GM23248 (cell line): Measurements from ENCODE around the gene KCNT1. TPM values are rescaled to one million over a fixed set of nuclear protein-coding genes. Genes with fewer than 3 reads are reported as not detected.

ENCODE experiments used
- DNase-seq: peaks from one replicate; pipeline ENCODE4 v3.0.0-alpha.2; 2015
- H2AFZ ChIP-seq: fragments of 200-600 bp; sonication (generic); 2 replicates; pipeline ENCODE4 v1.6.1; 2016; ENCODE audit warnings: antibody characterized with exemption
- H3F3A ChIP-seq: fragments of 200-600 bp; sonication (generic); 2 replicates; pipeline ENCODE4 v1.6.1; 2016; ENCODE audit warnings: mild to moderate bottlenecking, antibody characterized with exemption, mixed run types; ENCODE audit not compliant: insufficient read depth
- H3K27ac ChIP-seq: fragments of 200-600 bp; sonication (generic); 2 replicates; pipeline ENCODE4 v1.5.1; 2016; ENCODE audit warnings: mild to moderate bottlenecking
- H3K27me3 ChIP-seq: fragments of 200-600 bp; sonication (generic); replicated peaks from 2 replicates; pipeline ENCODE4 v1.6.1; 2016; ENCODE audit warnings: mild to moderate bottlenecking; ENCODE audit not compliant: insufficient read depth
- H3K36me3 ChIP-seq: fragments of 200-600 bp; sonication (generic); 2 replicates; pipeline ENCODE4 v1.6.1; 2016; ENCODE audit warnings: low read depth, mild to moderate bottlenecking
- H3K4me1 ChIP-seq: fragments of 200-600 bp; sonication (generic); 2 replicates; pipeline ENCODE4 v1.6.1; 2016; ENCODE audit warnings: mild to moderate bottlenecking; ENCODE audit not compliant: insufficient read depth
- H3K4me2 ChIP-seq: fragments of 200-600 bp; sonication (generic); one replicate; pipeline ENCODE4 v1.6.1; 2016; ENCODE audit warnings: mild to moderate bottlenecking; ENCODE audit not compliant: unreplicated experiment
- H3K4me3 ChIP-seq: fragments of 200-600 bp; sonication (generic); 2 replicates; pipeline ENCODE4 v1.5.1; 2016; ENCODE audit warnings: mild to moderate bottlenecking
- H3K79me2 ChIP-seq: fragments of 200-600 bp; sonication (generic); 2 replicates; pipeline ENCODE4 v1.6.1; 2016; ENCODE audit warnings: mild to moderate bottlenecking; ENCODE audit not compliant: insufficient read depth
- H3K9ac ChIP-seq: fragments of 200-600 bp; sonication (generic); 2 replicates; pipeline ENCODE4 v1.6.1; 2016; ENCODE audit warnings: mild to moderate bottlenecking
- H3K9me2 ChIP-seq: fragments of 200-600 bp; sonication (generic); 2 replicates; pipeline ENCODE4 v1.6.1; 2016; ENCODE audit warnings: mixed run types, mild to moderate bottlenecking, moderate library complexity; ENCODE audit not compliant: insufficient read depth
- H3K9me3 ChIP-seq: fragments of 200-600 bp; sonication (generic); one replicate; pipeline ENCODE4 v1.6.1; 2017; ENCODE audit warnings: low read depth
- H4K20me1 ChIP-seq: fragments of 200-600 bp; sonication (generic); 2 replicates; pipeline ENCODE4 v1.6.0; 2016; ENCODE audit not compliant: insufficient read depth
- EZH2 ChIP-seq: fragments of 200-600 bp; sonication (generic); IDR thresholded peaks from 2 replicates; pipeline ENCODE4 v1.6.1; 2018; ENCODE audit warnings: antibody characterized with exemption, mild to moderate bottlenecking; ENCODE audit not compliant: insufficient read depth, poor library complexity, severe bottlenecking
- EZH2phosphoT487 ChIP-seq: fragments of 200-600 bp; sonication (generic); IDR thresholded peaks from 2 replicates; pipeline ENCODE4 v1.6.1; 2018; ENCODE audit warnings: antibody characterized with exemption, moderate library complexity, mild to moderate bottlenecking, low read depth; ENCODE audit not compliant: insufficient read depth
- WGBS, 2 experiments: methylation state at CpG; one replicate each; pipeline ENCODE4 v1.1.6; 2015 to 2017; ENCODE audit warnings: low lambda C conversion rate in 2 of 2, low coverage in 1 of 2; ENCODE audit errors: missing lambda C conversion rate in 2 of 2; 5-methylcytosine and 5-hydroxymethylcytosine counted together
- in situ Hi-C: fragments of 300-500 bp; cut with MboI; formaldehyde crosslinking; loops from 2 replicates; pipeline ENCODE4 v1.15.0; 2020
- polyA plus RNA-seq: library from polyadenylated mRNA; unstranded; fragments of >200 nt; fragmentation: Nextera tagmentation; extraction: Ambion mirVana; gene quantifications from 2 replicates; pipeline ENCODE4 v1.2.1, GENCODE V29; 2016
- total RNA-seq: library from RNA; depleted of rRNA; stranded (reverse); fragments of >200 nt; shearing (Covaris generic); gene quantifications from 2 replicates; pipeline ENCODE4 v1.2.3, GENCODE V29; 2014

KCNT1 gene
- total and polyA plus RNA-seq, 2 experiments from 2014 or later, result not detected

DNA sequence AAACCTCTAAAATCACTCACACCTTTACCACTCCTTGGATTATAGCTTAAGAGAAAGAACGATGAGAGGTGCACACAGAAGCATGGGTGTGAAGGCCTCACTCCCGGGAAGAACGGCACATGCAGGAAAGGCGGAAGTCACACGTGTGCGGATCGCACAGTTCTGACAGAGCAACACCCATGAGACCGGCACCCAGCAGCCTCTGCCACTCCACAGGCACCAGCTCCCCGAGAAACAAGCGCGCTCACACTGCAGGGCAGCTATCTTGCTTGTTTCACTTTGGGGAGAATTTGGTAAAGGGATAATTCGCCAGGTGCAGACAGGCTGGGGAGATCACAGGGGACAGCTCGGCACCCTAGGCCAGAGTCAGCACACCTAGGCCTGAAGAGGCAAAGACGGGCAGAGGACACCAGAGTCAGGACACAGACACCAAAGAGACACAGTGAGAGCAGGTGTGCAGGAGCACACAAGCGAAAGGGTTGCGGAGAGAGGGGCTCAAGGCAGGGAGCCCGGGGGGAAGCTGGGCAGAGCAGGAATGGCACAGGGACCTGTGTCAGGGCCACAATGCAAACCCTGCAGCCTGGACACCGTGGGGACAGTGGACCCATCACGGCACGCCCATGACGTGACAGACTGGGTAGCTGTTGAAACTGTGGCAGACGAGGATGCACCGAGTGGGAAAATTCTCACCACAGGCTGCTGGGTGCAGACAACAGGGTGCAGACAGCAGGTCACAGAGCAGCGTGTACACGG is 123.6 kb downstream of the KCNT1 start:
- in situ Hi-C loops, result no loop called here
- Histone ChIP-seq H4K20me1 (no peaks in the 10 kb centered on the region), H3K9me3 (no peaks in the 10 kb centered on the region), H2AFZ (no peak overlapping the region), H3K9ac (no peak overlapping the region), H3K4me1 (no peaks in the 10 kb centered on the region), H3K27ac (no peak overlapping the region), H3K4me2 (no peak overlapping the region), H3K4me3 (no peak overlapping the region), H3F3A (no peaks in the 10 kb centered on the region), H3K79me2 (peaks cover 18% of the 10 kb centered on the region; the same call in 1 of the 2 replicates), H3K9me2 (no peaks in the 10 kb centered on the region), H3K36me3 (peaks cover 3% of the 10 kb centered on the region; the same call in 1 of the 2 replicates), H3K27me3 (no peaks in the 10 kb centered on the region)
- TF ChIP-seq EZH2 (no peak), EZH2phosphoT487 (no peak)
- no peak for DNase-seq
- 91 to 93% methylated on average over 25 of the region's 25 CpGs for WGBS, 2 experiments

GRCh38 chr9:135826188-135826545 is 124.2 kb downstream of the KCNT1 start:
- H3K9me3 ChIP-seq, result no peaks in the 10 kb centered on the region
- H3K4me1 ChIP-seq, result no peaks in the 10 kb centered on the region
- 98% methylated on average over 12 to 14 of the region's 14 CpGs for WGBS, 2 experiments
- no peak overlapping the region for H3K4me2 ChIP-seq
- no peaks in the 10 kb centered on the region for H3K9me2 ChIP-seq
- no peak overlapping the region for H3K27ac ChIP-seq
- no peaks in the 10 kb centered on the region for H4K20me1 ChIP-seq
- H3K27me3 ChIP-seq, result no peaks in the 10 kb centered on the region
- H3K79me2 ChIP-seq, result peaks cover 23% of the 10 kb centered on the region; the same call in 1 of the 2 replicates
- in situ Hi-C loops, result no loop called here
- no peak overlapping the region for H3K9ac ChIP-seq
- no peak overlapping the region for H2AFZ ChIP-seq
- peaks cover 3% of the 10 kb centered on the region; the same call in 1 of the 2 replicates for H3K36me3 ChIP-seq
- H3F3A ChIP-seq, result no peaks in the 10 kb centered on the region
- no peak overlapping the region for H3K4me3 ChIP-seq
- TF ChIP-seq EZH2, result no peak
- TF ChIP-seq EZH2phosphoT487, result no peak
- DNase-seq, result no peak

- no peaks in the 10 kb centered on the region for H3F3A ChIP-seq
- H3K27me3 ChIP-seq, result no peaks in the 10 kb centered on the region
- in situ Hi-C loops, result no loop called here
- peaks cover 26% of the 10 kb centered on the region for H3K79me2 ChIP-seq
- H3K4me3 ChIP-seq, result no peak overlapping the region
- no peaks in the 10 kb centered on the region; the same call in 1 of the 2 replicates for H4K20me1 ChIP-seq
- H3K4me1 ChIP-seq, result no peaks in the 10 kb centered on the region
- TF ChIP-seq EZH2 (no peak), EZH2phosphoT487 (no peak)
- WGBS, 2 experiments, result 97 to 98% methylated on average over 12 of the region's 12 CpGs
- H2AFZ ChIP-seq, result no peak overlapping the region
- no peak overlapping the region for H3K27ac ChIP-seq
- no peaks in the 10 kb centered on the region for H3K9me3 ChIP-seq
- DNase-seq, result no peak
- H3K9ac ChIP-seq, result no peak overlapping the region
- peaks cover 3% of the 10 kb centered on the region; the same call in 1 of the 2 replicates for H3K36me3 ChIP-seq
- H3K4me2 ChIP-seq, result no peak overlapping the region
- H3K9me2 ChIP-seq, result no peaks in the 10 kb centered on the region
These were observed 125.3 kb downstream of the KCNT1 start for GRCh38 chr9:135827301-135827700.

- Histone ChIP-seq H3F3A (no peaks in the 10 kb centered on the region), H3K27ac (no peak overlapping the region), H3K9me2 (no peaks in the 10 kb centered on the region), H3K4me2 (no peak overlapping the region), H2AFZ (no peak overlapping the region), H3K79me2 (peaks cover 26% of the 10 kb centered on the region), H3K9ac (no peak overlapping the region), H3K9me3 (no peaks in the 10 kb centered on the region), H3K4me3 (no peak overlapping the region), H3K36me3 (peaks cover 3% of the 10 kb centered on the region; the same call in 1 of the 2 replicates), H4K20me1 (no peaks in the 10 kb centered on the region; the same call in 1 of the 2 replicates), H3K27me3 (no peaks in the 10 kb centered on the region), H3K4me1 (no peaks in the 10 kb centered on the region)
- no peak for DNase-seq
- in situ Hi-C loops, result no loop called here
- WGBS, 2 experiments, result 98 to 99% methylated on average over 13 of the region's 13 CpGs
- TF ChIP-seq EZH2phosphoT487 (no peak), EZH2 (no peak)
These were observed 126.0 kb downstream of the KCNT1 start for GRCh38 chr9:135827866-135828580.
